ENCODE measurements around the gene PNMA8A. TPM values are rescaled to one million over a fixed set of nuclear protein-coding genes. Genes with fewer than 3 reads are reported as not detected.

Gene PNMA8A
- total RNA-seq, 2 experiments from 2014 or later: not detected

GRCh38 chr19:46494146-46494940, 23.0 kb upstream of the PNMA8A start:
- Histone ChIP-seq H3K79me2 (ENCODE audit: insufficient read depth, low read depth, low read length) (no peaks in the 10 kb centered on the region), H3K9me2 (ENCODE audit: insufficient read depth, low read length) (no peaks in the 10 kb centered on the region), H3K4me1 (ENCODE audit: insufficient read depth, low read length, poor library complexity, severe bottlenecking) (peaks cover 39% of the 10 kb centered on the region), H3K4me2 (ENCODE audit: low read length) (peak overlapping the region; percentile 37; the same call in 1 of the 2 replicates), H3K4me3 (ENCODE audit: low read depth, low read length, poor library complexity, severe bottlenecking) (peak overlapping the region; percentile 54), H3K36me3 (ENCODE audit: insufficient read depth, low read length) (no peaks in the 10 kb centered on the region), H3K27ac (ENCODE audit: low read depth, low read length, poor library complexity, severe bottlenecking) (no peak overlapping the region), H3K9me3 (ENCODE audit: low read length) (no peaks in the 10 kb centered on the region), H2AFZ (ENCODE audit: low read length) (peak overlapping the region; percentile 69; the same call in 1 of the 2 replicates), H4K20me1 (ENCODE audit: insufficient read depth, low read length) (no peaks in the 10 kb centered on the region)
- intact Hi-C loops (cut with micrococcal nuclease; ENCODE audit: unreplicated experiment): no loop called here
- no peak for DNase-seq (ENCODE audit: low spot score)
- POLR2A ChIA-PET: no interaction called here
- CTCF ChIA-PET (ENCODE audit: unreplicated experiment): no interaction called here
- TF ChIP-seq CTCF (conservative IDR thresholded peaks at IDR 0.05; ENCODE audit: low read length): no peak
- TF ChIP-seq EZH2phosphoT487 (IDR thresholded peaks at IDR 0.05; ENCODE audit: borderline replicate concordance, low read depth, low read length): no peak
- BruUV-seq (replicated peaks): no TSS peak

GRCh38 chr19:46493236-46494145, 22.1 kb upstream of the PNMA8A start:
- Histone ChIP-seq H3K9me3 (ENCODE audit: low read length) (no peaks in the 10 kb centered on the region), H3K4me2 (ENCODE audit: low read length) (peak overlapping the region; percentile 37), H3K79me2 (ENCODE audit: insufficient read depth, low read depth, low read length) (no peaks in the 10 kb centered on the region), H2AFZ (ENCODE audit: low read length) (peak overlapping the region; percentile 69; the same call in 1 of the 2 replicates), H3K4me3 (ENCODE audit: low read depth, low read length, poor library complexity, severe bottlenecking) (peak overlapping the region; percentile 54), H3K36me3 (ENCODE audit: insufficient read depth, low read length) (no peaks in the 10 kb centered on the region), H3K4me1 (ENCODE audit: insufficient read depth, low read length, poor library complexity, severe bottlenecking) (peaks cover 36% of the 10 kb centered on the region), H4K20me1 (ENCODE audit: insufficient read depth, low read length) (no peaks in the 10 kb centered on the region), H3K27ac (ENCODE audit: low read depth, low read length, poor library complexity, severe bottlenecking) (no peak overlapping the region), H3K9me2 (ENCODE audit: insufficient read depth, low read length) (no peaks in the 10 kb centered on the region)
- POLR2A ChIA-PET: no interaction called here
- BruUV-seq (replicated peaks): no TSS peak
- TF ChIP-seq EZH2phosphoT487 (IDR thresholded peaks at IDR 0.05; ENCODE audit: borderline replicate concordance, low read depth, low read length): no peak
- TF ChIP-seq CTCF (conservative IDR thresholded peaks at IDR 0.05; ENCODE audit: low read length): no peak
- CTCF ChIA-PET (ENCODE audit: unreplicated experiment): no interaction called here
- DNase-seq (ENCODE audit: low spot score): peak; percentile 65
- intact Hi-C loops (cut with micrococcal nuclease; ENCODE audit: unreplicated experiment): no loop called here
